ENCODE results near the gene ZC3H10. TPM values are rescaled to one million over a fixed set of nuclear protein-coding genes. Genes with fewer than 3 reads are reported as not detected.

The ZC3H10 gene
- total RNA-seq, 4 donors from 2014 or later = 3.2 to 5.1 (median 3.5) TPM

DNA sequence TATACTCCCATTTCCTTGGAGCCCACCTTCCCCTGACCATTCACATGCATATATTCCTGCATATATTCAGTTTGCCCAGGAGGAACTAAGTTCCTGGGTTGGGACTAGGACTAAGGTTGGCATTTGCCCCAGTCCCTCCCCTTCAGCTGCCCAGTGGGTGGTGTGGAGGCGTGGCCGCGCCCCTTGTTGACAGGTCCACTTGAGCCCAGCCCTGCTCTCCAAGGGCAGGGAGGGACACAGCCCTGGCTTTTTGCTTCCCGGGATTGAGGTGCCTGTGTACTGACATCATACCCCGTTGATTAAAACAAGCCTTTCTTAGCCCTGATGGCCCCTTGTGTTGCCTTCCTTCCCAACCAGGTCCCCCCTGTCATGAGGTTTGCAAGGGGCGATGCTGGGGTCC, 30.8 kb upstream of the ZC3H10 start:
- TF ChIP-seq, protein P1, sequence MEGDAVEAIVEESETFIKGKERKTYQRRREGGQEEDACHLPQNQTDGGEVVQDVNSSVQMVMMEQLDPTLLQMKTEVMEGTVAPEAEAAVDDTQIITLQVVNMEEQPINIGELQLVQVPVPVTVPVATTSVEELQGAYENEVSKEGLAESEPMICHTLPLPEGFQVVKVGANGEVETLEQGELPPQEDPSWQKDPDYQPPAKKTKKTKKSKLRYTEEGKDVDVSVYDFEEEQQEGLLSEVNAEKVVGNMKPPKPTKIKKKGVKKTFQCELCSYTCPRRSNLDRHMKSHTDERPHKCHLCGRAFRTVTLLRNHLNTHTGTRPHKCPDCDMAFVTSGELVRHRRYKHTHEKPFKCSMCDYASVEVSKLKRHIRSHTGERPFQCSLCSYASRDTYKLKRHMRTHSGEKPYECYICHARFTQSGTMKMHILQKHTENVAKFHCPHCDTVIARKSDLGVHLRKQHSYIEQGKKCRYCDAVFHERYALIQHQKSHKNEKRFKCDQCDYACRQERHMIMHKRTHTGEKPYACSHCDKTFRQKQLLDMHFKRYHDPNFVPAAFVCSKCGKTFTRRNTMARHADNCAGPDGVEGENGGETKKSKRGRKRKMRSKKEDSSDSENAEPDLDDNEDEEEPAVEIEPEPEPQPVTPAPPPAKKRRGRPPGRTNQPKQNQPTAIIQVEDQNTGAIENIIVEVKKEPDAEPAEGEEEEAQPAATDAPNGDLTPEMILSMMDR (IDR thresholded peaks at IDR 0.05; ENCODE audit: low read depth) = no peak

DNA sequence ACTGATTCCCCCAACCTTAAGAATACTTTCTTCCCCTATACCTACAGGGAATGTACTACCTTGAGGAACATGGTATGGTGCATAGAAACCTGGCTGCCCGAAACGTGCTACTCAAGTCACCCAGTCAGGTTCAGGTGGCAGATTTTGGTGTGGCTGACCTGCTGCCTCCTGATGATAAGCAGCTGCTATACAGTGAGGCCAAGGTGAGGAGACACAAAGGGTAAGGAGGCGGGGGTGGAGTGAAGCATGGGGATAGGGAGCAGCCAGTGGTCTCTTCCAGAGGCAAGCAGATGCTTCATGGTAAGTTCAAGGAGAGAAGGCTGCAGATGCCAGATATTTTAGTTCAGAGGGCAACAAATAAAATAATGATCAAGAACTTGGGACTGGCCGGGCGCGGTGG, 20.3 kb upstream of the ZC3H10 start:
- TF ChIP-seq, protein P1 (IDR thresholded peaks at IDR 0.05; ENCODE audit: low read depth) = no peak

DNA sequence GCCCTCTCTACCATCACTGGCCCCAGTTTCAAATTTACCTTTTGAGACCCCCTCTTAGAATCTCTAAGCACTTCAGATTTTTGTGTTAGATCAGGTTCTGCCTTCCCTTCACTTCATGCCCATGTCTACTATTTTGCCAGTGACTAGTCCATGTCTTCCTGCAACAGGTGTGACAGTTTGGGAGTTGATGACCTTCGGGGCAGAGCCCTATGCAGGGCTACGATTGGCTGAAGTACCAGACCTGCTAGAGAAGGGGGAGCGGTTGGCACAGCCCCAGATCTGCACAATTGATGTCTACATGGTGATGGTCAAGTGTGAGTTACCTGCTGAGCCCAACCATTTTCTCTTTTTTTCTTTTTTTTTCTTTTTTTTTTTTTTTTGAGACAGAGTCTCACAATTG, 19.5 kb upstream of the ZC3H10 start:
- TF ChIP-seq, protein P1 (IDR thresholded peaks at IDR 0.05; ENCODE audit: low read depth) = no peak

DNA sequence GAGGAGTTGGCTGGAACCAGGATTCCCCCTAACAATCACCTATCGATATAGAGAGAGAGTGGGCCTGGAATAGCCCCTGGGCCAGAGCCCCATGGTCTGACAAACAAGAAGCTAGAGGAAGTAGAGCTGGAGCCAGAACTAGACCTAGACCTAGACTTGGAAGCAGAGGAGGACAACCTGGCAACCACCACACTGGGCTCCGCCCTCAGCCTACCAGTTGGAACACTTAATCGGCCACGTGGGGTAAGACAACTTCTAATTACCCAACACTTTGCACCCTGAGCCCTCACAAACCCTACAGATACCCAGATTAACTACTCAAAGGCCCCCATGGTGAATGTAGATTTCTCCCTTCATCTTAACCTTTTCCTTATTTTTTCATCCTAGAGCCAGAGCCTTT, 18.3 kb upstream of the ZC3H10 start:
- TF ChIP-seq, protein P1 (IDR thresholded peaks at IDR 0.05; ENCODE audit: low read depth) = no peak

DNA sequence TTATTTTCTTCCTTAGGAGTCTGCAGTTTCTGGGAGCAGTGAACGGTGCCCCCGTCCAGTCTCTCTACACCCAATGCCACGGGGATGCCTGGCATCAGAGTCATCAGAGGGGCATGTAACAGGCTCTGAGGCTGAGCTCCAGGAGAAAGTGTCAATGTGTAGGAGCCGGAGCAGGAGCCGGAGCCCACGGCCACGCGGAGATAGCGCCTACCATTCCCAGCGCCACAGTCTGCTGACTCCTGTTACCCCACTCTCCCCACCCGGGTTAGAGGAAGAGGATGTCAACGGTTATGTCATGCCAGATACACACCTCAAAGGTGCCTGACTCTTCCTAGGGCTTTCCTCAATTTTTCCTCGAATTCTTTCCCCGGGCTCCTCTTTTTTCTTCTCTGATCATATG, 17.0 kb upstream of the ZC3H10 start:
- TF ChIP-seq, protein P1 (IDR thresholded peaks at IDR 0.05; ENCODE audit: low read depth) = no peak

DNA sequence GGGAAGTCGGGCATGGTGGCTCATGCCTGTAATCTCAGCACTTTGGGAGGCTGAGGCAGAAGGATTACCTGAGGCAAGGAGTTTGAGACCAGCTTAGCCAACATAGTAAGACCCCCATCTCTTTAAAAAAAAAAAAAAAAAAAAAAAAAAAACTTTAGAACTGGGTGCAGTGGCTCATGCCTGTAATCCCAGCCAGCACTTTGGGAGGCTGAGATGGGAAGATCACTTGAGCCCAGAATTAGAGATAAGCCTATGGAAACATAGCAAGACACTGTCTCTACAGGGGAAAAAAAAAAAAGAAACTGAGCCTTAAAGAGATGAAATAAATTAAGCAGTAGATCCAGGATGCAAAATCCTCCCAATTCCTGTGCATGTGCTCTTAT, 15.4 kb upstream of the ZC3H10 start:
- TF ChIP-seq, protein P1 (IDR thresholded peaks at IDR 0.05; ENCODE audit: low read depth) = no peak

DNA sequence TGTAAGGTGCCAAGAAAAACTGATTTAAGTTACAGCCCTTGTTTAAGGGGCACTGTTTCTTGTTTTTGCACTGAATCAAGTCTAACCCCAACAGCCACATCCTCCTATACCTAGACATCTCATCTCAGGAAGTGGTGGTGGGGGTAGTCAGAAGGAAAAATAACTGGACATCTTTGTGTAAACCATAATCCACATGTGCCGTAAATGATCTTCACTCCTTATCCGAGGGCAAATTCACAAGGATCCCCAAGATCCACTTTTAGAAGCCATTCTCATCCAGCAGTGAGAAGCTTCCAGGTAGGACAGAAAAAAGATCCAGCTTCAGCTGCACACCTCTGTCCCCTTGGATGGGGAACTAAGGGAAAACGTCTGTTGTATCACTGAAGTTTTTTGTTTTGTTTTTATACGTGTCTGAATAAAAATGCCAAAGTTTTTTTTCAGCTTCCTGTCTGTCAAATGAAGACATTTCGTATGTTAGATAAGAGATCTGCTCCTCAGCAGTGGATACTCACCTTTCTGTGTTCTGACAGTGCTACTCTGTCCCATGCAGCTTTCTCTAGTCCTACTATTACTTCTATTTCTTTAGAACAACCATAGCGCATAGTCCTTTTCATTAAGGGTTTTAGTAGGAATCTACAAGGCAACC, 14.9 kb upstream of the ZC3H10 start:
- TF ChIP-seq, protein P1 (IDR thresholded peaks at IDR 0.05; ENCODE audit: low read depth) = no peak
